GM23338 (cell line): ENCODE data around the gene C16orf78. TPM values are rescaled to one million over a fixed set of nuclear protein-coding genes. Genes with fewer than 3 reads are reported as not detected.

Experiments used
- ATAC-seq: fragments of 200-7000 bp; cut with Tn5 transposase; 3 replicates; pipeline ENCODE4 v1.9.1; 2020
- DNase-seq: peaks from one replicate; pipeline ENCODE4 v3.0.0-alpha.2; 2015; ENCODE audit warnings: low spot score
- H2AFZ ChIP-seq: fragments of 200-600 bp; sonication (generic); 2 replicates; pipeline ENCODE4 v1.8.0; 2016; ENCODE audit warnings: antibody characterized with exemption, mild to moderate bottlenecking, moderate library complexity
- H3F3A ChIP-seq: fragments of 200-600 bp; sonication (generic); replicated peaks from 2 replicates; pipeline ENCODE4 v1.8.0; 2017; ENCODE audit warnings: antibody characterized with exemption, mixed run types, low read depth
- H3K27ac ChIP-seq: fragments of 200-600 bp; sonication (generic); 2 replicates; pipeline ENCODE4 v1.6.1; 2016; ENCODE audit warnings: low read depth
- H3K27me3 ChIP-seq: fragments of 200-600 bp; sonication (generic); 2 replicates; pipeline ENCODE4 v1.8.0; 2016; ENCODE audit warnings: mild to moderate bottlenecking, mixed run types, moderate library complexity; ENCODE audit not compliant: insufficient read depth
- H3K36me3 ChIP-seq: fragments of 200-600 bp; sonication (generic); 2 replicates; pipeline ENCODE4 v1.8.0; 2016; ENCODE audit warnings: mild to moderate bottlenecking; ENCODE audit not compliant: insufficient read depth
- H3K4me1 ChIP-seq: fragments of 200-600 bp; sonication (generic); 2 replicates; pipeline ENCODE4 v1.8.0; 2016; ENCODE audit warnings: mild to moderate bottlenecking, moderate library complexity; ENCODE audit not compliant: insufficient read depth
- H3K4me2 ChIP-seq: fragments of 200-600 bp; sonication (generic); 2 replicates; pipeline ENCODE4 v1.7.1; 2017; ENCODE audit warnings: mixed run types
- H3K4me3 ChIP-seq: fragments of 200-600 bp; sonication (generic); 2 replicates; pipeline ENCODE4 v1.6.1; 2016; ENCODE audit warnings: mixed run types
- H3K79me2 ChIP-seq: fragments of 200-600 bp; sonication (generic); replicated peaks from 2 replicates; pipeline ENCODE4 v1.8.0; 2017; ENCODE audit warnings: mild to moderate bottlenecking; ENCODE audit not compliant: insufficient read depth
- H3K9me2 ChIP-seq: fragments of 200-600 bp; sonication (generic); 2 replicates; pipeline ENCODE4 v1.8.0; 2017; ENCODE audit not compliant: insufficient read depth
- H4K20me1 ChIP-seq: fragments of 200-600 bp; sonication (generic); replicated peaks from 2 replicates; pipeline ENCODE4 v1.8.0; 2017; ENCODE audit warnings: mild to moderate bottlenecking; ENCODE audit not compliant: insufficient read depth
- H3K27ac Mint-ChIP-seq: 2 replicates; pipeline ENCODE4 v1.8.0; 2020; ENCODE audit warnings: inconsistent platforms, mild to moderate bottlenecking, moderate library complexity, mixed read lengths
- H3K27me3 Mint-ChIP-seq: 3 replicates; pipeline ENCODE4 v1.8.0; 2022; ENCODE audit warnings: low read depth, mild to moderate bottlenecking, moderate library complexity, mixed read lengths, inconsistent platforms; ENCODE audit not compliant: insufficient read depth, poor library complexity
- H3K36me3 Mint-ChIP-seq: 3 replicates; pipeline ENCODE4 v1.8.0; 2021; ENCODE audit warnings: low read depth, mild to moderate bottlenecking, inconsistent platforms, moderate library complexity, mixed read lengths
- H3K4me1 Mint-ChIP-seq: 3 replicates; pipeline ENCODE4 v1.8.0; 2020; ENCODE audit warnings: mild to moderate bottlenecking, inconsistent platforms, mixed read lengths
- H3K4me3 Mint-ChIP-seq: 3 replicates; pipeline ENCODE4 v1.8.0; 2021; ENCODE audit warnings: moderate library complexity, mild to moderate bottlenecking, inconsistent platforms, mixed read lengths
- H3K9me3 Mint-ChIP-seq: 3 replicates; pipeline ENCODE4 v1.8.0; 2020; ENCODE audit warnings: moderate library complexity, mild to moderate bottlenecking, inconsistent platforms, mixed read lengths
- CREB1 ChIP-seq: fragments of 250-450 bp; sonication (Bioruptor Pico); IDR thresholded peaks from 2 replicates; pipeline ENCODE4 v1.5.0; 2020; ENCODE audit warnings: low read depth, mild to moderate bottlenecking, moderate library complexity
- CTCF ChIP-seq, 2 experiments: fragments of 200-600 bp in 1 of 2; sonication (generic) in 1 of 2; conservative IDR thresholded peaks; 2 replicates each; pipeline versions ENCODE4 v1.5.1 to v1.6.1; 2016 to 2017; ENCODE audit warnings: antibody characterized with exemption in 2 of 2, low read depth in 2 of 2, mild to moderate bottlenecking in 2 of 2, moderate library complexity in 1 of 2
- ETS1 ChIP-seq: IDR thresholded peaks from 2 replicates; pipeline ENCODE4 v1.6.1; 2016; ENCODE audit warnings: antibody characterized with exemption
- EZH2 ChIP-seq: fragments of 200-600 bp; sonication (generic); IDR thresholded peaks from one replicate; pipeline ENCODE4 v1.8.0; 2017; ENCODE audit warnings: antibody characterized with exemption, mild to moderate bottlenecking, low read depth; ENCODE audit not compliant: unreplicated experiment
- EZH2phosphoT487 ChIP-seq: fragments of 200-600 bp; sonication (generic); IDR thresholded peaks from one replicate; pipeline ENCODE4 v1.8.1; 2018; ENCODE audit warnings: antibody characterized with exemption; ENCODE audit not compliant: unreplicated experiment
- JUNB ChIP-seq: IDR thresholded peaks from one replicate; pipeline ENCODE4 v1.6.1; 2016; ENCODE audit warnings: antibody characterized with exemption; ENCODE audit not compliant: unreplicated experiment
- NANOG ChIP-seq: IDR thresholded peaks from 2 replicates; pipeline ENCODE4 v1.6.1; 2016; ENCODE audit warnings: antibody characterized with exemption, borderline replicate concordance
- POLR2AphosphoS5 ChIP-seq: IDR thresholded peaks from 2 replicates; pipeline ENCODE4 v1.6.1; 2016; ENCODE audit warnings: antibody characterized with exemption, low read depth
- STAT1 ChIP-seq: IDR thresholded peaks from one replicate; pipeline ENCODE4 v1.6.1; 2016; ENCODE audit warnings: antibody characterized with exemption; ENCODE audit not compliant: unreplicated experiment
- ZNF114 ChIP-seq: fragments of 250-450 bp; sonication (Bioruptor Pico); IDR thresholded peaks from 2 replicates; pipeline ENCODE4 v1.5.0; 2020; ENCODE audit warnings: mild to moderate bottlenecking, moderate library complexity
- ZNF331 ChIP-seq: fragments of 250-450 bp; sonication (Bioruptor Pico); IDR thresholded peaks from 2 replicates; pipeline ENCODE4 v1.5.0; 2020; ENCODE audit warnings: low read depth, mild to moderate bottlenecking, moderate library complexity
- ZNF462 ChIP-seq: fragments of 250-450 bp; sonication (Bioruptor Pico); IDR thresholded peaks from 2 replicates; pipeline ENCODE4 v1.5.0; 2020; ENCODE audit warnings: mild to moderate bottlenecking, moderate library complexity
- polyA plus RNA-seq: library from polyadenylated mRNA; unstranded; fragments of >200 nt; fragmentation: Nextera tagmentation; extraction: Ambion mirVana; gene quantifications from 2 replicates; pipeline ENCODE4 v1.2.1, GENCODE V29; 2016
- total RNA-seq: library from RNA; depleted of rRNA; stranded (reverse); fragments of >200 nt; shearing (Covaris generic); gene quantifications from 2 replicates; pipeline ENCODE4 v1.2.3, GENCODE V29; 2014
- TF ChIP-seq, protein P1 (sequence below): IDR thresholded peaks from one replicate; pipeline ENCODE4 v1.6.1; 2018; ENCODE audit warnings: antibody characterized with exemption; ENCODE audit not compliant: unreplicated experiment

The C16orf78 gene
- total and polyA plus RNA-seq, 2 experiments from 2014 or later: not detected

DNA sequence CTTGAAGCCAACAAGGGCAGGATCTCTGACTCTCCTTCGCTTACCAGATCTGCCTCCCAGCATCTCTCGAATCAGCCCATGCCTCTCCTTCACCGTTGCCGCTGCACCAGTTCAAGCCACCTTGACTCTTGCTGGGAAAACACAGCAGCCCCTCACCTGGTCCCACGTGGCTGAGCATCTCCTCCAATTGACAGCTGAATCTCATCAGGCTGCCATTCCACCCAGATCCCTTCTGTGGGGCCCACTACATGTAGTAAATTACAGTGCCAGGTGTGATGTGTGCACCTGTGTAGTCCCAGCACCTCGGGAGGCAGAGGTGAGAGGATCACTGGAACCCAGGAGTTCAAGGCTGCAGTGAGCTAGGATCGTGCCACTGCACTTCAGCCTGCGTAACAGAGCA is 37.8 kb upstream of the C16orf78 start:
- H3K4me1 ChIP-seq: no peaks in the 10 kb centered on the region
- no peak overlapping the region for H3K4me2 ChIP-seq
- Mint-ChIP-seq H3K36me3 (no peaks in the 10 kb centered on the region), H3K9me3 (no peaks in the 10 kb centered on the region; the same call in 1 of the 3 replicates), H3K27me3 (peaks cover 4% of the 10 kb centered on the region), H3K27ac (no peak overlapping the region), H3K4me1 (peaks cover 7% of the 10 kb centered on the region), H3K4me3 (no peak overlapping the region)
- no peak overlapping the region for H2AFZ ChIP-seq
- H3K4me3 ChIP-seq: no peak overlapping the region
- H3K36me3 ChIP-seq: no peaks in the 10 kb centered on the region
- TF ChIP-seq ETS1: no peak
- no peak for TF ChIP-seq JUNB
- no peak for TF ChIP-seq ZNF114 (CRISPR knock-in tag)
- TF ChIP-seq CTCF (conservative IDR thresholded peaks at IDR 0.05; ENCODE audit: low read depth in 2 of 2): no peak
- TF ChIP-seq ZNF331 (CRISPR knock-in tag): no peak
- no peak for TF ChIP-seq CREB1 (CRISPR knock-in tag)
- no peak for TF ChIP-seq NANOG
- no peak for TF ChIP-seq EZH2phosphoT487
- TF ChIP-seq EZH2: no peak
- TF ChIP-seq, protein P1, sequence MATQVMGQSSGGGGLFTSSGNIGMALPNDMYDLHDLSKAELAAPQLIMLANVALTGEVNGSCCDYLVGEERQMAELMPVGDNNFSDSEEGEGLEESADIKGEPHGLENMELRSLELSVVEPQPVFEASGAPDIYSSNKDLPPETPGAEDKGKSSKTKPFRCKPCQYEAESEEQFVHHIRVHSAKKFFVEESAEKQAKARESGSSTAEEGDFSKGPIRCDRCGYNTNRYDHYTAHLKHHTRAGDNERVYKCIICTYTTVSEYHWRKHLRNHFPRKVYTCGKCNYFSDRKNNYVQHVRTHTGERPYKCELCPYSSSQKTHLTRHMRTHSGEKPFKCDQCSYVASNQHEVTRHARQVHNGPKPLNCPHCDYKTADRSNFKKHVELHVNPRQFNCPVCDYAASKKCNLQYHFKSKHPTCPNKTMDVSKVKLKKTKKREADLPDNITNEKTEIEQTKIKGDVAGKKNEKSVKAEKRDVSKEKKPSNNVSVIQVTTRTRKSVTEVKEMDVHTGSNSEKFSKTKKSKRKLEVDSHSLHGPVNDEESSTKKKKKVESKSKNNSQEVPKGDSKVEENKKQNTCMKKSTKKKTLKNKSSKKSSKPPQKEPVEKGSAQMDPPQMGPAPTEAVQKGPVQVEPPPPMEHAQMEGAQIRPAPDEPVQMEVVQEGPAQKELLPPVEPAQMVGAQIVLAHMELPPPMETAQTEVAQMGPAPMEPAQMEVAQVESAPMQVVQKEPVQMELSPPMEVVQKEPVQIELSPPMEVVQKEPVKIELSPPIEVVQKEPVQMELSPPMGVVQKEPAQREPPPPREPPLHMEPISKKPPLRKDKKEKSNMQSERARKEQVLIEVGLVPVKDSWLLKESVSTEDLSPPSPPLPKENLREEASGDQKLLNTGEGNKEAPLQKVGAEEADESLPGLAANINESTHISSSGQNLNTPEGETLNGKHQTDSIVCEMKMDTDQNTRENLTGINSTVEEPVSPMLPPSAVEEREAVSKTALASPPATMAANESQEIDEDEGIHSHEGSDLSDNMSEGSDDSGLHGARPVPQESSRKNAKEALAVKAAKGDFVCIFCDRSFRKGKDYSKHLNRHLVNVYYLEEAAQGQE: no peak
- TF ChIP-seq ZNF462 (CRISPR knock-in tag): no peak
- TF ChIP-seq POLR2AphosphoS5: no peak
- no peak for TF ChIP-seq STAT1
- H3K27me3 ChIP-seq: no peaks in the 10 kb centered on the region
- H4K20me1 ChIP-seq: no peaks in the 10 kb centered on the region
- no peaks in the 10 kb centered on the region for H3F3A ChIP-seq
- ATAC-seq (no peak), DNase-seq (no peak)
- no peaks in the 10 kb centered on the region for H3K79me2 ChIP-seq
- H3K9me2 ChIP-seq: no peaks in the 10 kb centered on the region
- no peak overlapping the region for H3K27ac ChIP-seq
